NCI-H1092 (cell line): ENCODE measurements around the gene POLR1E.
"Not testable (repeated sequence)": the region's sequence is repeated elsewhere in the genome, so short reads cannot be mapped to it uniquely, and the experiment has no call there.

Experiments
- DNase-seq: peaks from one replicate; lab custom pipeline; 2025; lab: John Stamatoyannopoulos, UW

Gene POLR1E

DNA sequence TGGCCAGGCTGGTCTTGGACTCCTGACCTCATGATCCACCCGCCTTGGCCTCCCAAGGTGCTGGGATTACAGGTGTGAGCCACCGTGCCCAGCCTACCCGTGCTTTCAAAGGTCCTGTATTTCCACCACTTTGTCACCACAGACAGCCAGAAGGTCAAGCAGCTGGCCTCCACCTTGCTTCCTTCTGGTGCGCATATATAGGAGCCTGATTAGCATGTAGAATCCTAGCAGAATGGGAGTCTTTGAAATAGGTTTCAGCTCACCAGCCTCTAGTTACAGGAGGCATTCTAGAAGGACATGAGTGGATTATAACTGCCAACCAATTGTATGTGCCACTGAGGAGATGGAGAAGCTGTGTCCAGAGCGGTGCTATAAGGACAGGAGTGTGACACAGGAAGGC, 18.9 kb downstream of the POLR1E start:
- no peak for DNase-seq

DNA sequence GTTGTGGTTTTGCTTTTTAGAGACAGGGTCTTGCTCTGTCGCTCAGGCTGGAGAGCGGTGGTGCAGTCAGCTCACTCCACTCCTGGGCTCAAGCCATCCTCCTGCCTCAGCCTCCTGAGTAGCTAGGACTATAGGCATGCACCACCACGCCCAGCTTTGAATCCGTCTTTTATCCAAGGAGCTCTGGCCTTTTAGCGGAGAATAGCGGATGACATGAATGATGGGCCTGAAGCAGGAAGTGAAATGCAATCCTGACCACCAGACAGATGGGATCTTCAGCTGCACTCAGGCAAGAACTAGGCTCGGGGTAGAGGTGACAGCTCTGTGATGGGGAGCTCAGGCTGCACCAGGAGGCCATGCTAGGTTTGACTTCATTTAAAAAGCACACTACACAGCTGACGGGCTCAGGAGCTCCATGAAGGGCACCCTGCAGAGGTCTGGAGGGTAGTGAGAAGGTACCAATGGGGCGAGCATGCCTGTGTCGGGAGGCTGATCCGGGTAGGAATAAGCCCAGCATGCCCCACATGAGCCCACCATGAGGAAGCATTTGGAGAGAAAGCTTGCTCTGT, 21.9 kb downstream of the POLR1E start:
- DNase-seq: no peak

GRCh38 chr9:37508135-37508833, 22.5 kb downstream of the POLR1E start:
- no peak for DNase-seq

- no peak for DNase-seq
Observed at GRCh38 chr9:37508834-37509206, 23.1 kb downstream of the POLR1E start.

DNA sequence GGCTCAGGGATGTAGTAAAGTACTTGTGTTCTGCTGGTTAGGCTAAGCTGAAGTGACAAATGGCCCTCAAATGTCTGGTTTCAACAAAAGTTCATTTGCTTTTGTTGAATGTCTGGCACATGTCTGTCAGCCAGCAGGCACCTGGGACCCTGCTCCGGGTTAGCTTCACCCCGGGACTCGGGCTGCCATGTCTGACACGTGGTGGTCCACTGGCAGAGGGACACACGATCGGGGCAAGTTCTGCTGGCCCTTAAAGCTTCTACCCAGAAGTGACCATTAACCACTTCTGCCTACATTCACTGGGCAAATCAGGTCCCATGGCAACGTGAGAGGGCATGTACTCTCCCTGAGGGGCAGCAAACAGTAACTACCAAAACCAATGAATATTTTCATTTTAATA, 23.8 kb downstream of the POLR1E start:
- DNase-seq: no peak

DNA sequence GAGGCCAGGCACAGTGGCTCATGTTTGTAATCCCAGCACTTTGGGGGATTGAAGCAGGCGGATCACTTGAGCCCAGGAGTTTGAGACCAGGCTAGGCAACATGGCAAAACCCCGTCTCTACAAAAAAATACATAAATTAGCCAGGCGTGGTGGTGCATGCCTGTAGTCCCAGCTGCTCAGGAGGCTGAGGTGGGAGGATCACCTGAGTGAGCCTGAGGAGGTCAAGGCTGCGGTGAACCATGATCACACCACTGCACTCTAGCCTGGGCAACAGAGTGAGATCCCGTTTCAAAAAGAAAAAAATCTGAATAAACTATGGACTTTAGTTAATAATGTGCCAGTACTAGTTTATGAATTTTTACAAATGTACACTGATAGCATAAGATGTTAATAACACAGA, 24.3 kb downstream of the POLR1E start:
- DNase-seq: not testable (repeated sequence)

- DNase-seq: no peak
Observed at GRCh38 chr9:37511016-37512010, 25.6 kb downstream of the POLR1E start.

DNA sequence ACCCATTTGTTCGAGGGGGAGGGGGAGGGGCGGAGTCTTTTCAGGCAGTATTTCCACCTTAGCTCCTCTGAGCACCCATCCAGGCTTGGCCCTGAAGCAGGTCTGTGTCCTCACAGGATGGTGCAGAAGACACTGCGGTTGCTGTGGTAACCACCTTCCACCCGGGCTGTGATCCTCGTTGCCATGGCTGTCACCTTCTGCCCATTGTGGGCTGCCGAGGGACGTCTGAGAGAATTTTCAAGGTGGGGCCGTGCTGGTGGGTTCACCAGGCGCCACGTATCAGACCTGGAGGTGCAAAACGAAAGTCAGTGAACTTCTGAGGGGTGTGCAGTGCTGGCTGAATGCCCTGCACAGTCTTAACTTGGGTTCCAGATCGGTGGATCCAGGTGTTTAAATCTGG, 26.7 kb downstream of the POLR1E start:
- DNase-seq: no peak

GRCh38 chr9:37514415-37514814, 28.7 kb downstream of the POLR1E start:
- DNase-seq: not testable (repeated sequence)

- DNase-seq: no peak
Observed at GRCh38 chr9:37514999-37515398, 29.3 kb downstream of the POLR1E start.

- no peak for DNase-seq
Observed at GRCh38 chr9:37515620-37516258, 30.0 kb downstream of the POLR1E start.

- DNase-seq: no peak
Observed at GRCh38 chr9:37517923-37518322, 32.2 kb downstream of the POLR1E start.

GRCh38 chr9:37520641-37521040, 34.9 kb downstream of the POLR1E start:
- no peak for DNase-seq

GRCh38 chr9:37521111-37521510, 35.4 kb downstream of the POLR1E start:
- DNase-seq: no peak

- no peak for DNase-seq
Observed at GRCh38 chr9:37522971-37523370, 37.2 kb downstream of the POLR1E start.

DNA sequence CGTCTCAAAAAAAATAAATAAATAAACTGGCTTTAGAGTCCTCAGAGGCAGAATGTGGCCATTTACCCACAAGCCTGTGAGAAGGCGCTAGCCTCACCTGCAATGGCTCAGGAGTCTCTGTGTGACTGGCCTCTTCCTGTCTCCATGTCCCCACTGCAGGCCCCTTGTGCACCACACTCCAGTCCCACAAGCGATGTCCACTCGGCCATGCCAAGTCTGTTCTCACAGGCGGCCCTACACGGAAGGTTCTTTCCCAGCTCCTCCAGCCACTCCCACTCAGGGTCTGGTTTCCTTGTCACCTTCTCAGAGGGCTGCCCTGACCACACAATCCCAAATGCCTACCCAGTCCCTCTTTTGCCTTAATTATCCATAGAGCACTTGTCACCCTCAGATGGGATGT, 38.2 kb downstream of the POLR1E start:
- DNase-seq: no peak

DNA sequence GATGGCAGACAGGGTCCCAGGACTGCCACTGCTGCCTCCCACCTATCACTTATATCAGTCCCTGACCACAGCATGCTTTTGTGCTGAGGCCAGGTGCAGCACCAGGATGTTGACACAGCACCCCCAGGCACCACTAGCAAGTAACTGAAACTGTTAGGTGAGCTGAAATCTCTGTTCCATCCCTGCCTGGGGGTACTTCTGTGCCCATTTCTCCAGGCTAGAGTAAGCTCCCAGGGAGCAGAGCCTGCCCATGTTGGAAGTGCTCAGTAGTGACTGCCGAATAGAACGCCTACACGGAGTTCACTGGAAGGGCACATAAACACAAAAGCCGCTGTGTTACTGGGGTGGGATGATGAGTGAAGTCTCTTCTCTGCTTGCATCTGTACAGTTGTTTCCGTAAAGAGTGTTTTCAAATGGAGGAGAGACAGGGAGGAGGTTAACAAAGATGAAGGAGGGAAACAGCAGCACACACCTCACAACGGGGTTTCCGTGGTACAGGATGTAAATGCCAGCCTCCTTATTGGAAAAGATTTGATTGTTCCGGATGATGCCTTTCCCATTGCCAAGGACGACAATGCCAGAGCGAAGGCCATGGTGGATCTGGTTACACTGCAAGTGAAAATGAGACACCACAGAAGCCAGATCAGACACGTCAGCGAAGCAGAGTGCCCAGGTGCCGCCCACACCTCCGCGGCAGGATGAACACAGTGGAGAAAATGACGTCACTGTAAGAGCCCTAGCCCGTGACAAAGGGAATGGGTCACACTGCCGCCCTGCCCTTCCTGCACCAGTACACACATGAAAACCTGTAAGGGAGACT, 43.1 kb downstream of the POLR1E start:
- no peak for DNase-seq

DNA sequence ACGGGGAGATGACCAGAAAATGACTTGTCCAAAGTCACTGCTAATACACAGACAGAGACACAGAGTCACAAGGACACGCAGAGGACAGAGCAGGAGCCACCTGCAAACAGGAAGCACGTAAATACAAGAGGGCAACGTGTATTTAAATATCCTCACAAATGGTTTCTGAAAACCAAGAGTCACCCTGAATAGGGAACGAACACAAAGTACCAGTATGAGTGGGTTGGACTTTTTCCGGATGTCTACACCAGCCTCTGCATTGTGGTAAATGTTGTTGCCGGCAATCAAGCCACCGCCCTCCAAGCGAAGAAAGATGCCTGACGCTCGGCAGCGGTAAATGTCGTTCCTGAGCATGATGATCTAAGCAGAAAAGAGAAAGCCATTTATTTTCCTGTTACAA, 46.0 kb downstream of the POLR1E start:
- DNase-seq: no peak

GRCh38 chr9:37534412-37534811, 48.7 kb downstream of the POLR1E start:
- DNase-seq: no peak

- no peak for DNase-seq
Observed at GRCh38 chr9:37534901-37535300, 49.2 kb downstream of the POLR1E start.

- DNase-seq: no peak
Observed at GRCh38 chr9:37538099-37538498, 52.4 kb downstream of the POLR1E start.

GRCh38 chr9:37539634-37540033, 53.9 kb downstream of the POLR1E start:
- no peak for DNase-seq
